ENCODE measurements around the gene GAGE12H.
"Not testable (repeated sequence)": the region's sequence is repeated elsewhere in the genome, so short reads cannot be mapped to it uniquely, and the experiment has no call there.

GAGE12H gene, protein sequence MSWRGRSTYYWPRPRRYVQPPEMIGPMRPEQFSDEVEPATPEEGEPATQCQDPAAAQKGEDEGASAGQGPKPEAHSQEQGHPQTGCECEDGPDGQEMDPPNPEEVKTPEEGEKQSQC
- 0 reads per million in 17 experiments for total RNA-seq

DNA sequence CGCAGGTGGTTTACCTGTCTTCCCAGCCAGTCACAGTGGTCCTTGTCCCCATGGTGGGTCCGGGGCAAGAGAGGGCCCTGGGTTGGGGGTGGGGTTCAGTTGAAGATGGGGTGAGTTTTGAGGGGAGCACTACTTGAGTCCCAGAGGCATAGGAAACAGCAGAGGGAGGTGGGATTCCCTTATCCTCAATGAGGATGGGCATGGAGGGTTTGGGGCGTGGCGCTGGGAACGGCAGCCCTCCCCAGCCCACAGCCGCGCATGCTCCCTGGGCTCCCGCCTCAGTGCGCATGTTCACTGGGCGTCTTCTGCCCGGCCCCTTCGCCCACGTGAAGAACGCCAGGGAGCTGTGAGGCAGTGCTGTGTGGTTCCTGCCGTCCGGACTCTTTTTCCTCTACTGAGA, at the start of gene GAGE12H:
Gene GAGE12H (plus strand): TSS at position 301 of the 400 bp plus-strand sequence. CDS start 1,155 bp downstream, outside the sequence.
- DNase-seq, result not testable (repeated sequence)

DNA sequence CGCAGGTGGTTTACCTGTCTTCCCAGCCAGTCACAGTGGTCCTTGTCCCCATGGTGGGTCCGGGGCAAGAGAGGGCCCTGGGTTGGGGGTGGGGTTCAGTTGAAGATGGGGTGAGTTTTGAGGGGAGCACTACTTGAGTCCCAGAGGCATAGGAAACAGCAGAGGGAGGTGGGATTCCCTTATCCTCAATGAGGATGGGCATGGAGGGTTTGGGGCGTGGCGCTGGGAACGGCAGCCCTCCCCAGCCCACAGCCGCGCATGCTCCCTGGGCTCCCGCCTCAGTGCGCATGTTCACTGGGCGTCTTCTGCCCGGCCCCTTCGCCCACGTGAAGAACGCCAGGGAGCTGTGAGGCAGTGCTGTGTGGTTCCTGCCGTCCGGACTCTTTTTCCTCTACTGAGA, 47.9 kb upstream of the GAGE12H start, which contains the start of gene GAGE12C:
Gene GAGE12C (plus strand): TSS at position 301 of the 400 bp plus-strand sequence. CDS start 1,155 bp downstream, outside the sequence.
- not testable (repeated sequence) for DNase-seq

DNA sequence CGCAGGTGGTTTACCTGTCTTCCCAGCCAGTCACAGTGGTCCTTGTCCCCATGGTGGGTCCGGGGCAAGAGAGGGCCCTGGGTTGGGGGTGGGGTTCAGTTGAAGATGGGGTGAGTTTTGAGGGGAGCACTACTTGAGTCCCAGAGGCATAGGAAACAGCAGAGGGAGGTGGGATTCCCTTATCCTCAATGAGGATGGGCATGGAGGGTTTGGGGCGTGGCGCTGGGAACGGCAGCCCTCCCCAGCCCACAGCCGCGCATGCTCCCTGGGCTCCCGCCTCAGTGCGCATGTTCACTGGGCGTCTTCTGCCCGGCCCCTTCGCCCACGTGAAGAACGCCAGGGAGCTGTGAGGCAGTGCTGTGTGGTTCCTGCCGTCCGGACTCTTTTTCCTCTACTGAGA, 38.3 kb upstream of the GAGE12H start, which contains the start of gene GAGE12D:
Gene GAGE12D (plus strand): TSS at position 301 of the 400 bp plus-strand sequence. CDS start 1,155 bp downstream, outside the sequence.
- not testable (repeated sequence) for DNase-seq

DNA sequence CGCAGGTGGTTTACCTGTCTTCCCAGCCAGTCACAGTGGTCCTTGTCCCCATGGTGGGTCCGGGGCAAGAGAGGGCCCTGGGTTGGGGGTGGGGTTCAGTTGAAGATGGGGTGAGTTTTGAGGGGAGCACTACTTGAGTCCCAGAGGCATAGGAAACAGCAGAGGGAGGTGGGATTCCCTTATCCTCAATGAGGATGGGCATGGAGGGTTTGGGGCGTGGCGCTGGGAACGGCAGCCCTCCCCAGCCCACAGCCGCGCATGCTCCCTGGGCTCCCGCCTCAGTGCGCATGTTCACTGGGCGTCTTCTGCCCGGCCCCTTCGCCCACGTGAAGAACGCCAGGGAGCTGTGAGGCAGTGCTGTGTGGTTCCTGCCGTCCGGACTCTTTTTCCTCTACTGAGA, 28.8 kb upstream of the GAGE12H start, which contains the start of gene GAGE12E:
Gene GAGE12E (plus strand): TSS at position 301 of the 400 bp plus-strand sequence. CDS start 1,155 bp downstream, outside the sequence.
- not testable (repeated sequence) for DNase-seq

DNA sequence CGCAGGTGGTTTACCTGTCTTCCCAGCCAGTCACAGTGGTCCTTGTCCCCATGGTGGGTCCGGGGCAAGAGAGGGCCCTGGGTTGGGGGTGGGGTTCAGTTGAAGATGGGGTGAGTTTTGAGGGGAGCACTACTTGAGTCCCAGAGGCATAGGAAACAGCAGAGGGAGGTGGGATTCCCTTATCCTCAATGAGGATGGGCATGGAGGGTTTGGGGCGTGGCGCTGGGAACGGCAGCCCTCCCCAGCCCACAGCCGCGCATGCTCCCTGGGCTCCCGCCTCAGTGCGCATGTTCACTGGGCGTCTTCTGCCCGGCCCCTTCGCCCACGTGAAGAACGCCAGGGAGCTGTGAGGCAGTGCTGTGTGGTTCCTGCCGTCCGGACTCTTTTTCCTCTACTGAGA, 19.2 kb upstream of the GAGE12H start, which contains the start of gene GAGE12F:
Gene GAGE12F (plus strand): TSS at position 301 of the 400 bp plus-strand sequence. CDS start 1,155 bp downstream, outside the sequence.
- DNase-seq, result not testable (repeated sequence)

DNA sequence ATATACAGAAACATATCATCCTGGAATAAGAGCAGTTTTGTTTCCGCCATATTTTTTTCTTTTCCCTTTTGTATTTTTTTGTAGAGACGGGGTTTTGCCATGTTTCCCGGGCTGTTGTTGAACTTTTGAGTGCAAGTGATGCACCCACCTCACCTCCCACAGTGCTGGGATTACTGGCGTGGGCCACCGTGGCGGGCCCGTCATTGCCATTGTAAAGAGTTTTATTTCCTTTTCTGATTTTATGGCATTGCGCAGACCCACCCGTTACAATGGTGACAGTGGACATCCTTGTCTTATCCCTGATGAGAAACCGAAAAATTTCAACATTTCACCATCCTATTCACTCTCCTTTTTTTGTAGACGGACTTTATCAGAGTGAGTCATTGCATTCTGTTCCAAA, 11.0 kb upstream of the GAGE12H start:
- DNase-seq, result not testable (repeated sequence)

DNA sequence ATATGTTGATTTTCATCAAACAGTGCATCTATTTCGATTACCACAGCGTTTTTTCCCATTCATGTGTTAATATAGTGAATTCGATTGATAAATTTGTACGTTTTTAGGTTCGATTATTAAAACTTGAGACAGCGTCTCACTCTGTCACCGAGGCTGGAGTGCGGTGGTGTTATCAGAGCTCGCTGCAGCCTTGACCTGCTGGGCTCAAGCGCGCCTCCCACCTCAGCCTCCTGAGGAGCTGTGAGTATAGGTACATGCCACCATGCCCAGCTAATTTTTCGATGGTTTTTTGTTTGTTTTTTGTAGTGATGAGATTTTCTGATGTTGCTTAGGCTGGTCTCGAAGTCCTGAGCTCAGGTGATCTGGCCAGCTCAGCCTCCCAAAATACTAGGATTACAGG, 10.6 kb upstream of the GAGE12H start:
- DNase-seq, result not testable (repeated sequence)

DNA sequence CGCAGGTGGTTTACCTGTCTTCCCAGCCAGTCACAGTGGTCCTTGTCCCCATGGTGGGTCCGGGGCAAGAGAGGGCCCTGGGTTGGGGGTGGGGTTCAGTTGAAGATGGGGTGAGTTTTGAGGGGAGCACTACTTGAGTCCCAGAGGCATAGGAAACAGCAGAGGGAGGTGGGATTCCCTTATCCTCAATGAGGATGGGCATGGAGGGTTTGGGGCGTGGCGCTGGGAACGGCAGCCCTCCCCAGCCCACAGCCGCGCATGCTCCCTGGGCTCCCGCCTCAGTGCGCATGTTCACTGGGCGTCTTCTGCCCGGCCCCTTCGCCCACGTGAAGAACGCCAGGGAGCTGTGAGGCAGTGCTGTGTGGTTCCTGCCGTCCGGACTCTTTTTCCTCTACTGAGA, 9.6 kb upstream of the GAGE12H start, which contains the start of gene GAGE12G:
Gene GAGE12G (plus strand): TSS at position 301 of the 400 bp plus-strand sequence. CDS start 1,155 bp downstream, outside the sequence.
- DNase-seq, result not testable (repeated sequence)

DNA sequence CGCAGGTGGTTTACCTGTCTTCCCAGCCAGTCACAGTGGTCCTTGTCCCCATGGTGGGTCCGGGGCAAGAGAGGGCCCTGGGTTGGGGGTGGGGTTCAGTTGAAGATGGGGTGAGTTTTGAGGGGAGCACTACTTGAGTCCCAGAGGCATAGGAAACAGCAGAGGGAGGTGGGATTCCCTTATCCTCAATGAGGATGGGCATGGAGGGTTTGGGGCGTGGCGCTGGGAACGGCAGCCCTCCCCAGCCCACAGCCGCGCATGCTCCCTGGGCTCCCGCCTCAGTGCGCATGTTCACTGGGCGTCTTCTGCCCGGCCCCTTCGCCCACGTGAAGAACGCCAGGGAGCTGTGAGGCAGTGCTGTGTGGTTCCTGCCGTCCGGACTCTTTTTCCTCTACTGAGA, 9.4 kb downstream of the GAGE12H start, which contains the start of gene GAGE2A:
Gene GAGE2A (plus strand): TSS at position 301 of the 400 bp plus-strand sequence. CDS start 1,155 bp downstream, outside the sequence.
- not testable (repeated sequence) for DNase-seq

DNA sequence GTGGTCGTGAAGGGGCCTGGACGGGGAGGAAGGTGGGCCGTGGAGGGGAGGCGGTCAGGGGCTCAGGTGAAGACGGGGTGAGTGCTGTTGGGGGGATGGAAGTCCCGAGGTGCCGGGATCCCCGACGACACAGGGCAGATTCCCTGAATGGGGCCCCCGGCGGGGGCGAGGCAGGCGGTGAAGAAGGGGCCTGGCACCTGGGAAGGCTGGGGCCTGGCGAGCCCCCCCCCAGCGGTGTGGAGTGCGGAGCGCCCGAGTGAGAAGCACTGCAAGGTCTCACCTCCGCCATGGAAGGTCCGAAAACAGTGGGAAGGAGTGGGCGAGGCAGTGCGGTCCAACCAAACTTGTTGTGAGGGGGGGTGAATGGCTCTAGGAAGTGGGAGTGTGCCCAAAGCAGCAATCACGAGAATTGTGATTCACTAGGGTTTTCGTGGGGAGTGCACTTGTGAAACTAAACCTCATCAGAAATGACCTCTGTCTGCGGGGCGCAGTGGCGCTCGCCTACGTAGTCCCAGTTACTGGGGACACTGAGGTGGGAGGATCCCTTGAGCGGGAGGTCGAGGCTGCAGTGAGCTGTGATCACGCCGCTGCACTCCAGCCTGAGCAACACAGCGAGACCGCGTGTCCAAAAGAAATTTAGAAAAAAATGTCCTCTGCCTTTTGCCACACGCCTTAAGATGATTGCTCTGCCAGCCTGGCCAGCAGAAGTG, 10.2 kb downstream of the GAGE12H start:
- DNase-seq, result not testable (repeated sequence)

DNA sequence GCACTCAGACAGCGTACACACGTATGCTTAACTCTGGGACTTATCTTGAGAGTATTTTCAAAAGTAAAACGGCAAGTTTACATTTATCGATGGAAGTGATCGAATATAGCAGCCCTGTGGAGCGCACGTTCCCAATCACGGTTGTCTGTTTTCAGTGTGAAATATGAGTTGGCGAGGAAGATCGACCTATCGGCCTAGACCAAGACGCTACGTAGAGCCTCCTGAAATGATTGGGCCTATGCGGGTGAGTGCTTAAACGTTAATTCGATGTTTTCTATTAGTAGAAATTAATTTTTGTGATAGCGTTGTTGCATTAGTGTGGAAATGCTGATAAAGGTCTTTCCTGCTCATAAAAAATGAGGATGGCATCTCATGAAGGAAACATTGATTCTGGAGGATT, 10.7 kb downstream of the GAGE12H start:
- not testable (repeated sequence) for DNase-seq

DNA sequence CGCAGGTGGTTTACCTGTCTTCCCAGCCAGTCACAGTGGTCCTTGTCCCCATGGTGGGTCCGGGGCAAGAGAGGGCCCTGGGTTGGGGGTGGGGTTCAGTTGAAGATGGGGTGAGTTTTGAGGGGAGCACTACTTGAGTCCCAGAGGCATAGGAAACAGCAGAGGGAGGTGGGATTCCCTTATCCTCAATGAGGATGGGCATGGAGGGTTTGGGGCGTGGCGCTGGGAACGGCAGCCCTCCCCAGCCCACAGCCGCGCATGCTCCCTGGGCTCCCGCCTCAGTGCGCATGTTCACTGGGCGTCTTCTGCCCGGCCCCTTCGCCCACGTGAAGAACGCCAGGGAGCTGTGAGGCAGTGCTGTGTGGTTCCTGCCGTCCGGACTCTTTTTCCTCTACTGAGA, 19.0 kb downstream of the GAGE12H start, which contains the start of gene GAGE1:
Gene GAGE1 (plus strand): TSS at position 301 of the 400 bp plus-strand sequence. CDS start 1,155 bp downstream, outside the sequence.
- DNase-seq, result not testable (repeated sequence)

DNA sequence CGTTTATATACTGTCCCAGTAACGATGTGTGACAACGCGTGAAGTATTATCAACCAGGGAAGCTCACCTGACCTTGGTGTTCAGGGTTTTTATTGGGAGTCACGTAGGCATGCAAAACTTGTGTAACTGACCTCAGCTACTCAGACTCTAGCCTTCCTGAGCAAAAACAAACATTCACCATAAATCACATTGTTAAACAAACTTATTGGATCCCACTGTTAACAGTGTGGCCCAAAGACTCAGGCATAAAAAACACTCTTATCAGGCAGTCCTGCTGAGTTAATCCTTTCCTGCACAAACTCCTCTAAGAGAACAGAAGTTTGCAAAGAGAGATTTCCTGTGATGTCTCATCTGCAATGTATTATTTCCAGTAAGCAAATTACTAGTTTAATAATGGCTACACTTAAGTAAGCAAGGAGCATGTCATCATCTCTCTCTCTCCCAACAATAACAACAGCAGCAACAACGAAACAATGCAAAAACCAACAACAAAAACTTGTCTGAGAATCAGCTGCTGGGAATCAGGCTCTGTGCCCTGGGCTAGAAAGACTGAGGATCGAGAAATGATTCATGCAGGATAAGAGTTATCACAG, 31.1 kb downstream of the GAGE12H start:
- no peak for DNase-seq

DNA sequence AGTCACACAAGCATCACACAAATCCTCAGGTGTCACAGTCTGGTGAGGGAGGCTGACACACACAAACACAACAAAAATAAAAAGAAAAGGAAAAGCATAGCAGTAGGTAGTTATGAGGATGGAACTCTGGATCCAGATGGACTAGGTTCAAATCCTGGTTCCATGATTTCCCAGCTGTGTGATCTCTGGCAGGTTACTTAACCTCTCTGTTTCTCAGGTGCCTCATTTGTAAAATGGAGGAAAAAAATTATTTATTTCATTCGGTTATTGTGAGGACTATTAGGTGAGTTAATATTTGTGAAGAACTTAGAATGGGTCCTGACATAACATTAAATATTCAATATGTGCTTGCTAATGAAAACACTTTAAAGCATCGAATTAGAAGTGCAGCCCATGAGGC, 38.8 kb downstream of the GAGE12H start:
- DNase-seq, result no peak

DNA sequence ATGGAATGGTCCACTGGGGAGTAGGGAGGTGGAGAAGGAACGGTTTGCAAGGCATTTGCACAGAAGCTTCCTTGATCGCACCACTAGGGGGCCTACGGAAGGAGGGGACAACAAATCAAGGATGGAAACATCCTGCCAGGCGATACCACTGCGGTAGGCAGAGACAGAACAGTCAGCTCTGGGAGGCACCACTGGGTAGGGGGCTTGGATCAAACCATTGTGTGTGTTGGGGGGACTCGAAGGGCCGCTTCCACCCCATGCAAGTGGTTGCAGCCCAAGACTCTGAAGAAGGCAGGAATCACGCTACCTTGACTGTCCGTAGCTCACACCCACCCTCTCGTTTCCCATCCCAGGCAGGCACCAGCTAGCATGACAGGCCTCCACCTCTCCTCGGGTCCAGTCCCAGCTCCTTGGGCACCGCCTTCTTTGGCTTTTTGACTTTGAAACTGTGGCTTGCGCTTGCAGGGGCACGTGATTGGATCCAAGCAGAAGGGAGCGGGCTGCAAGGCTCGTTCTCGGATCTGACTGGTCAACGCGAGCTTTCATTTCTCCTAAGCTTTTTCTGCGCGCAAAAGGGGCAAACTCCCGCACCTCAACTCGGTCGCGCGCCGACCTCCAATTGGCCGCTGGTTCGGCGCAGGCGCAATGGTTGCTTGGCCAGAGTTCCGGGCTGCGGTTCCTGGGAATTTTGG, 47.5 kb downstream of the GAGE12H start:
- peak; percentile 26 to 51 (median 36) for DNase-seq

All from suppressor macrophage (primary cell).